Natural killer cell (primary cell): ENCODE results near the gene SPDYE8. TPM values are rescaled to one million over a fixed set of nuclear protein-coding genes. Genes with fewer than 3 reads are reported as not detected.
"Not testable (repeated sequence)": the region's sequence is repeated elsewhere in the genome, so short reads cannot be mapped to it uniquely, and the experiment has no call there.

Source experiments
- ATAC-seq, 3 donors: fragments of 150-1000 bp in 2 of 3; fragments of 200-7000 bp in 1 of 3; cut with Tn5 transposase; 1 replicate in 1 of 3; 2 replicates in 2 of 3; pipeline ENCODE4 v1.10.0; 2021; ENCODE audit warnings: mild to moderate bottlenecking in 2 of 3, moderate library complexity in 2 of 3
- DNase-seq, 2 donors: peaks; one replicate each; pipeline versions ENCODE4 v3.0.0 to v3.0.0-alpha.2; 2013 to 2021; ENCODE audit warnings: mixed read lengths in 1 of 2
- H3K27ac ChIP-seq: one replicate; pipeline ENCODE4 v1.5.1; 2013; ENCODE audit warnings: mild to moderate bottlenecking, low read length
- H3K27me3 ChIP-seq: one replicate; pipeline ENCODE4 v1.6.1; 2013; ENCODE audit warnings: low read length; ENCODE audit not compliant: control insufficient read depth, insufficient read depth
- H3K36me3 ChIP-seq: one replicate; pipeline ENCODE4 v1.6.1; 2013; ENCODE audit warnings: low read length; ENCODE audit not compliant: control insufficient read depth, insufficient read depth
- H3K4me1 ChIP-seq: one replicate; pipeline ENCODE4 v1.6.1; 2013; ENCODE audit warnings: low read length; ENCODE audit not compliant: control insufficient read depth, insufficient read depth
- H3K4me3 ChIP-seq: one replicate; pipeline ENCODE4 v1.5.1; 2013; ENCODE audit warnings: low read length
- H3K9me3 ChIP-seq: one replicate; pipeline ENCODE4 v1.6.1; 2013; ENCODE audit warnings: low read length; ENCODE audit not compliant: control insufficient read depth, insufficient read depth
- H3K27ac Mint-ChIP-seq, 2 donors: one replicate each; pipeline ENCODE4 v1.8.0; 2022; ENCODE audit warnings: mild to moderate bottlenecking in 2 of 2, mixed read lengths in 2 of 2, moderate library complexity in 1 of 2
- H3K27me3 Mint-ChIP-seq, 2 donors: one replicate each; pipeline ENCODE4 v1.8.0; 2022; ENCODE audit warnings: low read depth in 2 of 2, mixed read lengths in 2 of 2
- H3K36me3 Mint-ChIP-seq: one replicate; pipeline ENCODE4 v1.8.0; 2022; ENCODE audit warnings: mixed read lengths
- H3K4me1 Mint-ChIP-seq, 2 donors: one replicate each; pipeline ENCODE4 v1.8.0; 2022; ENCODE audit warnings: mixed read lengths in 2 of 2
- H3K4me3 Mint-ChIP-seq: one replicate; pipeline ENCODE4 v1.8.0; 2022; ENCODE audit warnings: mild to moderate bottlenecking, moderate library complexity, mixed read lengths
- H3K9me3 Mint-ChIP-seq, 2 donors: one replicate each; pipeline ENCODE4 v1.8.0; 2022; ENCODE audit warnings: mixed read lengths in 2 of 2
- WGBS: methylation state at CpG from one replicate; pipeline ENCODE4 v1.1.7; 2013; ENCODE audit warnings: missing lambda C conversion rate; ENCODE audit not compliant: insufficient coverage; 5-methylcytosine and 5-hydroxymethylcytosine counted together
- intact Hi-C: fragments of 100-400 bp; cut with micrococcal nuclease; formaldehyde crosslinking; loops from one replicate; pipeline ENCODE4 v1.14.2; 2022
- total RNA-seq, 4 donors: library from RNA; stranded (reverse); fragments of 120-200 nt in 1 of 4; gene quantifications; one replicate each; pipeline versions ENCODE4 v1.2.3 to v1.2.4, GENCODE V29; 2013 to 2022

The SPDYE8 gene
- total RNA-seq, 3 donors from 2014 or later (not counting 1 experiment from before 2014, with no cell fraction given), result not detected

- H3K4me1 Mint-ChIP-seq, H3K27me3 Mint-ChIP-seq, H3K27ac Mint-ChIP-seq, H3K9me3 ChIP-seq, H3K36me3 Mint-ChIP-seq, DNase-seq, H3K4me1 ChIP-seq, H3K36me3 ChIP-seq, H3K27me3 ChIP-seq, H3K9me3 Mint-ChIP-seq, H3K27ac ChIP-seq, ATAC-seq, intact Hi-C loops, H3K4me3 ChIP-seq, H3K4me3 Mint-ChIP-seq: not testable (repeated sequence)
- whole genome bisulfite sequencing, result no CpG with 5 or more reads among the region's 8 CpGs
These were observed 34.1 kb downstream of the SPDYE8 start for GRCh38 chr7:72995484-72995883.

GRCh38 chr7:72990146-72990913 lies 39.2 kb downstream of the SPDYE8 start:
- H3K27ac ChIP-seq, H3K4me1 Mint-ChIP-seq, ATAC-seq, H3K27ac Mint-ChIP-seq, H3K27me3 ChIP-seq, H3K4me1 ChIP-seq, H3K27me3 Mint-ChIP-seq, H3K4me3 ChIP-seq, H3K36me3 Mint-ChIP-seq, DNase-seq, H3K4me3 Mint-ChIP-seq, intact Hi-C loops, H3K36me3 ChIP-seq, H3K9me3 Mint-ChIP-seq, H3K9me3 ChIP-seq: not testable (repeated sequence)
- WGBS, result 100% methylated on average over 2 of the region's 14 CpGs

DNA sequence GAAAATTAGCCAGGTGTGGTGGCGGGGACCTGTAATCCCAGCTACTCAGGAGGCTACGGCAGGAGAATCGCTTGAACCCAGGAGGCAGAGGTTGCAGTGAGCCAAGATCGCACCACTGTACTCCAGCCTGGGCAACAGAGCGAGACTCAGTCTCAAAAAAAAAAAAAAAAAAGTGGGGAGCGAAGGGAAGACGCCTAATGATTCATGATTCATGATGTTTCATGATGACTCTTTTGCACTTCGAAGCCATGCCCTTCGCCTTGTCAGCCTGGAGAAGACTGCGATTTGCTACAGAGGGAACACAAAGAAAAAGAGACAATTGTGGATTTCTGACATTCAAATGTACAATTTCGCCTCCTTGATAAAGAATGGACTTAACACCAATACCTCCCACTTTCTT lies 47.5 kb downstream of the SPDYE8 start:
- WGBS, result no CpG with 5 or more reads among the region's 11 CpGs
- H3K4me3 ChIP-seq, DNase-seq, H3K4me1 Mint-ChIP-seq, intact Hi-C loops, H3K36me3 Mint-ChIP-seq, H3K36me3 ChIP-seq, H3K27me3 ChIP-seq, H3K27ac ChIP-seq, H3K27me3 Mint-ChIP-seq, ATAC-seq, H3K4me3 Mint-ChIP-seq, H3K9me3 Mint-ChIP-seq, H3K9me3 ChIP-seq, H3K27ac Mint-ChIP-seq, H3K4me1 ChIP-seq: not testable (repeated sequence)

- H3K27me3 Mint-ChIP-seq, H3K4me1 ChIP-seq, H3K9me3 ChIP-seq, H3K4me3 ChIP-seq, DNase-seq, H3K36me3 ChIP-seq, H3K4me1 Mint-ChIP-seq, intact Hi-C loops, H3K27me3 ChIP-seq, H3K36me3 Mint-ChIP-seq, H3K9me3 Mint-ChIP-seq, H3K4me3 Mint-ChIP-seq, H3K27ac ChIP-seq, ATAC-seq, H3K27ac Mint-ChIP-seq: not testable (repeated sequence)
- WGBS, result 100% methylated on average over 1 of the region's 6 CpGs
These were observed 49.2 kb downstream of the SPDYE8 start for GRCh38 chr7:72980382-72980781.

DNA sequence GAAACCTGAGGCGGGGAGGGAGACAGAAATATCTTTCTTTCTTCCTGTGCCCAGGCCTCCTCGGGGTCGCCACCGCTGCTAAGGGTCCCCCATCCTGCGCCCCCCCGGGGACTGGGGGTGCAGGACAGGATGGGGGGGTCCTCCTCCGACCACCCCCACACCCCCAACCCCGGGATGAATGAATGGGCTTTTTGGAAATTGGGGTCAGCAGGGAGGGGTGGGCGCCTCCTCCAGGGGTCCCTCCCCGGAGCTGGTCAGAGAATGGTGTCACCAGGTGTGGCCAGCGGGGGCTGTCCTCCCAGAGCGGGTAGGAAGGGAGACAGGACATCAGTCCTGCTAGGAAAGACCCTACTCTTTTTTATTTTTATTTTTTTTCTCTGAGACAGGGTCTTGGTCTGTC lies 53.1 kb downstream of the SPDYE8 start:
- DNase-seq, H3K27ac Mint-ChIP-seq, H3K4me3 Mint-ChIP-seq, H3K4me1 Mint-ChIP-seq, H3K4me3 ChIP-seq, H3K27ac ChIP-seq, H3K36me3 ChIP-seq, H3K4me1 ChIP-seq, intact Hi-C loops, H3K9me3 Mint-ChIP-seq, H3K27me3 Mint-ChIP-seq, H3K36me3 Mint-ChIP-seq, ATAC-seq, H3K9me3 ChIP-seq, H3K27me3 ChIP-seq: not testable (repeated sequence)
- WGBS, result no CpG with 5 or more reads among the region's 12 CpGs

DNA sequence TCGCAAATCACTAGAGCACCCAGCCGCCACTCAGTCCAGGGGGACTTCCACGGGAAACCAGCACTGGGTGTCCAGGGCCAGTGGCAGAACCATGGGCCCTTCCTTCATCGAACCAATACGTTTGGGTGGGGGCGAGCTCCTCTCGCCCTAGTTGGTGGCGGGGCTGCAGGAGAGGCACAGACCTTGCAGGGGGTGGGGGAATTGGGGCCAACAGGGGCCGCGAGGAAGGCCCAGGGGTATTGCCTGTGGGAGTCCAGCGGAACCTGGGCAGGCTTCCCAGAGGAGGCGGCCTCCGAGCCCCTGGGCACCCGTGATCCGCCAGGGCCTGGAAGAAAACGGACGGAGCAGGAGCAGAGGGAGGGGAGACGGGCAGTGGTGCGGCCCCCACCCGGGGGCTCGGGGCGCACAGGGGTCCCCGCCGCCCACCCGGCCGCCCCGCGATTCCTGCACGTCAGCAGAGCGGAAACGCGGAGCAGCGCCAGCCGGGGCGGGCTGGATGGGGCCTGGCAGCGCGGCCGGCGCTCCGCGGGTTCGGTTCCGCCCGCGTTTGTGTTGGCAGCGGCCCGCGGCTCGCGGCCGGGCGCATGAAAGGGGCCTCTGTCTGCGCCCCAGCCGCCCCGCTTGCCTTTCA lies 53.8 kb downstream of the SPDYE8 start:
- H3K27me3 Mint-ChIP-seq, H3K27ac ChIP-seq, ATAC-seq, H3K4me3 Mint-ChIP-seq, H3K36me3 ChIP-seq, H3K4me3 ChIP-seq, H3K27ac Mint-ChIP-seq, H3K27me3 ChIP-seq, H3K4me1 Mint-ChIP-seq, intact Hi-C loops, H3K9me3 ChIP-seq, DNase-seq, H3K9me3 Mint-ChIP-seq, H3K36me3 Mint-ChIP-seq, H3K4me1 ChIP-seq: not testable (repeated sequence)
- 93% methylated on average over 6 of the region's 55 CpGs for WGBS

DNA sequence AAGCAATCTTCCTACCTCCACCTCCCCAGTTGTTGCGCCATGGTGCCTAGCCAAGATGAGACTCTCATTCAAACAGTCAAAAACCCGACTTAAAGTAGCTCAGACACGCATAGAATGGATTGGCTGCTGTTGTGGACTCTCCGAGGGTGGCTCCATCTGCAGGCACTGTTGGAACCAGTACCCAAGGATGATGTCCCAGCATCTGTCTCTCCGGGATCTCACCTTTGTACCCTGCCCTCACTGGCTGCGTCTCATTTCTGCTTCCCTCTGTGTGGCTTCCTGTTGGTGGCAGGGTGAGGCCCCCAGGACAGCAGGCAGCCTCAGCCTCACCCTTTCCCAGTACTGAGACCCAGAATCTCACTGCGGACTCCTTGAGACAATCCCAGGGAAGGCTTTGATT lies 54.8 kb downstream of the SPDYE8 start:
- H3K36me3 Mint-ChIP-seq, result not testable (repeated sequence)

DNA sequence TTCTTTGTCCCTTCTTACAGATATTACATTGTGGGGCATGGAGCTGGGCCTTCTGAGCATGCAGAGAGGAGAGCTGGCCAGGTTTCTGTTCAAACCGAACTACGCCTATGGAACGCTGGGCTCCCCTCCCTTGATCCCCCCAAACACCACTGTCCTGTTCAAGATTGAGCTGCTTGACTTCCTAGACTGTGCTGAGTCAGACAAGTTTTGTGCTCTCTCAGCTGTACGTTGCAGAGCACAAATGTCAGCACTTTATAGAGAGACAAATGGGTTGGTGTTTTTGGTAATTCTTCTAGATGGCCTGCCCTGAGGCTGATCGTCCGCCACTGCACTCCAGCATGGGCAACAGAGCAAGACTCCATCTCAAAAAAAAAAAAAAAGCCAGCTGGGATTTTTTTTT lies 58.1 kb downstream of the SPDYE8 start:
- no CpG with 5 or more reads among the region's 6 CpGs for WGBS
- H3K4me1 ChIP-seq, H3K36me3 Mint-ChIP-seq, H3K4me3 Mint-ChIP-seq, H3K27me3 Mint-ChIP-seq, H3K27ac Mint-ChIP-seq, H3K4me1 Mint-ChIP-seq, intact Hi-C loops, H3K36me3 ChIP-seq, H3K9me3 Mint-ChIP-seq, ATAC-seq, H3K27me3 ChIP-seq, H3K9me3 ChIP-seq, H3K27ac ChIP-seq, DNase-seq, H3K4me3 ChIP-seq: not testable (repeated sequence)

More for the DNA sequence above, 54.8 kb downstream of the SPDYE8 start:
- peak in 1 of 3 donors; percentile 10 for ATAC-seq
- H3K27ac Mint-ChIP-seq, H3K27ac ChIP-seq, H3K9me3 Mint-ChIP-seq, H3K4me3 Mint-ChIP-seq, H3K9me3 ChIP-seq, intact Hi-C loops, H3K27me3 ChIP-seq, H3K4me3 ChIP-seq, H3K27me3 Mint-ChIP-seq, H3K36me3 ChIP-seq, H3K4me1 ChIP-seq, DNase-seq, H3K4me1 Mint-ChIP-seq: not testable (repeated sequence)
- no CpG with 5 or more reads among the region's 7 CpGs for WGBS
